Stimulated activated CD8-positive, alpha-beta memory T cell treated with anti-CD3 and anti-CD28 coated beads, Interleukin-12 subunit alpha, Interleukin-12 subunit beta, amount 100 ng/mL, for 1 hour (primary cell): Measurements from ENCODE around the gene PPP1R13B.
"Not testable (repeated sequence)": the region's sequence is repeated elsewhere in the genome, so short reads cannot be mapped to it uniquely, and the experiment has no call there.

Experiments used
- DNase-seq: peaks from one replicate; pipeline ENCODE4 v3.0.0-alpha.2; 2020; ENCODE audit warnings: low read depth

PPP1R13B gene

DNA sequence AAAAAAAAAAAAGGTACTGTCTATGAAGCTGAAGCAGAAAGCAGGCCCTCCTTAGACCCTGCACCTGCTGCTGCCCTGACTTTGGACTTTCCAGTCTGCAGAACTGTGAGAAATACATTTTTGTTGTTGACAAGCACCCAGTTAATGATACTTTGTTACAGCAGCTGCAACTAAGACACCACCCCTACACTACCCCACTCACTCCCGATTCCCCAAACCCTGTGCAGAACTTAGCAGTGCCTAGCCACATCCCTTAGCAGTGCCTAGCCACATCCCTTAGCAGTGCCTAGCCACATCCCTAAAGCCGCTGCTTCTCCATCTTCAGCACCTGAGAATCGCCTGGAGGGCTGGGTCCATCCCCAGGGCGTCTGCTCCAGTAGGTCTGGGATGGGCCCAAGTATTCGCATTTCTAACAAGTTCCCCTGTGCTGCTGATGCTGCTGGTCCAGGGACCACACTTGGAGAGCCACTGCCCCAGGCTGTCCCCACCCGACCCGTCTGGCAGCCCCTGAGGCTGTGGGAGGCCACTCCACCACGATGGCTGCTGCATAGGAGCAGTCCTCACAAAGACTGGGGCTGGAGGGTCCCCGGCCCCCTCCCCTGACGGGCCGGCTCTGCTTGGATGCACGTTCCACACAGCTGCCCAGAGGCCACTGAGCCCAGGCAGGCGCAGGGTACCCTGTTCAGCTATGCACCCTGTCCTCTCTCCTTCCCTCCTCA is 10.8 kb upstream of the PPP1R13B start:
- no peak for DNase-seq

DNA sequence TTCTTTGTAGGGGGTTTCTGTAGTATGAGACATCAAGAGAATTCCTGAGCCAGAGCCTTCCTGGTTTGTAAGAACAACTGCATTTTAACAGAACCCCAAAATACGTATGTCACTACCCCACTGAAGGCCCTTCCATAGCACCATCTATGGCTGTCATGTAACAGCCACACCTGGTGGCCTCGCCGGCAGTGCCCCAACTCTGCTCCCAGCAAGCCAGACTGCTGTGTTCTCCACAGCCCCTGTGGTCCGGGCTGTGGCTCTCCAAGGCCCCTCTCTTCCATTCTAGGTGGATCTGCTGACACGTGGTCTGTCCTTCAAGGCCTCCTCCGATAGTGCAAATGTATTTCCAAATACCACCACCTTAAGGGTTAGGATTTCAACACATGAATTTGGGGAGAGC is 9.9 kb upstream of the PPP1R13B start:
- no peak for DNase-seq

DNA sequence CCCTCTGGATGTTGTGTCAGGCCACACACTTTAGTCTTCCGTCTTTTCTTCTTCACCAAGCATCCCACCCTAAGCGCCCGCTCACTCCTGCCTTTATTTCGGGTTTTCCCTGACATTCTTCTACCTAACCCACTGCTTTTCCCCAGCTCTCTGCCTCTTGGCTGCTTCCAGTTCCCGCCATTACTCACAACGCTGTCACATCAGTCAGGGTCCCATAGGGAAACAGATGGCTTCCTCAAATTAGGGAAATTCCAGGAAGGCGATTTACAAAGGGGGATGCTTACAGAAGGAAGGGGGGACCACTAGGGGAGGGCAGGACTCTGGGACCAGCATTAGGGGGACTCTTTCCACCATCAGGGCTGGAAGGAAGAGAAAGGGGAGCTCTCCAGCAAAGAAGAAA is 9.2 kb upstream of the PPP1R13B start:
- DNase-seq, result no peak

DNA sequence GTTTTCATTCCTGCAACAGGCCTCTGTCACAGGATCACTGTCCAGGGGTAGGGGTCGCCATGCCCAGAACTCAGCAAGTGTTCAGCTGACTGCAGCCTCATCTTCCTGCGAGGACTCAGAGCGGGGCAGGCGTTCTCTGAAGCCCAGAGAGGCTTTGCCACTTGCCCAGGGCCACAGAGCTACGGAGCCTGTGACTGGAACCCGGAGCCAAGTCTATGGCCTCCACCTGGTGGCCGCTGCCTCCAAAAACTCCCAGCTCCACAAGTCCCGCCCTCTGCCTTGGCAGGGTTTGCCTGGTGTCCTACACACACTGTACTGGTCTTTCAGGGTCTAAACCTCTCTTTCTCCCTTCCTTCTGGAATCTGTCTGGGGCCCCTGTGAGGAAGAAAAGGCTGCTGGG is 8.7 kb upstream of the PPP1R13B start:
- DNase-seq, result no peak

DNA sequence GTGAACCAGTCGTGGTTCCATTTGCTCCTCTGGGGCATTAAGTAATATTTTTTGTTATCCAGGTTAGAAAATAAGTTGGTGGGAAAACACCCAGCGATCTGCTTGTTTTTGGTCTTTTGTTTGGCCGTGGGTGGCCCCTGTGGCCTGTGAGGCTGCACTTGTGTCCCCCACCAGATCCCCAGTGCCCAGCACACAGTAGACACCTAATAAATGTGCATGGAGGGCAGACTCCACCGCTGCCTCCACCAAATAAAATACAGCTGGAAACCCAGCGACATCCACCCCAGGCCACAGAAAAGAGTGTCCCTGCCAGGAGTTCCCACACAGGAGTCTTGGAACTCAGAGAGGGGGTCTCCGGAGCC is 8.3 kb upstream of the PPP1R13B start:
- no peak for DNase-seq

DNA sequence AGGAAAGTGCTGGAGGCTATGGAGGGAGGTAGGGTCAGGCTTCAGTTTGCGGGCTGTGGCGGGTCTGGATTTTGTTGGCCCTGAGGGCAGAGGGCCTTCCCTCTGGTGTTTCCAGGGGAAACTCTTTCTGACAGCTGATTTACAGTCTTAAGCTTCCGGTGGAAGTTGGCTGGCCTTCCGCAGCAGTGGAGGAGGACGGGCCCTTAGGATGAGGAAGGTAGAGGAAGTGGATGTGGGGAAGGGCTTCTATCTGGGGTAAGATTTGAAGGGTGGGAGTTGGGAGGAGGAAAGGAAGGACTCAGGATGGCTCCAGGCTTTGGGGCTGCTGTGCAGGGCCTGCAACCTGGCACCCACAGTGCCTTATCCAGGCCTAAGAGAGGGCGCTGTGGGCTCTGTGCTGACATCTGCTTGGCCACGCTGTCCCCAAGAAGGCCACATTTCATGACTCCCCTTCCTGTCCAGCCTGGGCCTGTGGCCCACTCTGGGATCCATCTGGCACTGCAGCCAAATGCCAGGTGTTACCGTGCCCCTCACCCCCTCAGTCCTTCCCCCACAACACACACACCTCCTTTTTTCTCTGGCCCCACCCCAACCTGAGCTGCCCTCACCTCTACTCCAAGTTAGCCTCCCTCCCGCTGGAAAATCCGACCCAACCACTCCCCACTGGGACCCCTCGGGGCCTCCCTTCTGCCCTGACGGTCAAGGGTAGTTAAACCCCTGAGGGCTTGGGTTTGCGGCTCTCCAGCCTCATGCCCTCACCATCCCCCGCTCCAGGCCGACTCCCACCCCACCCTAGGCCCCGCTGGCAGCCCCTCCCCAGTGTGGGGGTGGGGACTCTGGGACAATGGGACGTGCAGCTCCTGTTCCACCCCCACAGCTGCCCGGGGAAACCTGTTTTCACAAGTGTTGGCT is 7.7 kb upstream of the PPP1R13B start:
- no peak for DNase-seq

DNA sequence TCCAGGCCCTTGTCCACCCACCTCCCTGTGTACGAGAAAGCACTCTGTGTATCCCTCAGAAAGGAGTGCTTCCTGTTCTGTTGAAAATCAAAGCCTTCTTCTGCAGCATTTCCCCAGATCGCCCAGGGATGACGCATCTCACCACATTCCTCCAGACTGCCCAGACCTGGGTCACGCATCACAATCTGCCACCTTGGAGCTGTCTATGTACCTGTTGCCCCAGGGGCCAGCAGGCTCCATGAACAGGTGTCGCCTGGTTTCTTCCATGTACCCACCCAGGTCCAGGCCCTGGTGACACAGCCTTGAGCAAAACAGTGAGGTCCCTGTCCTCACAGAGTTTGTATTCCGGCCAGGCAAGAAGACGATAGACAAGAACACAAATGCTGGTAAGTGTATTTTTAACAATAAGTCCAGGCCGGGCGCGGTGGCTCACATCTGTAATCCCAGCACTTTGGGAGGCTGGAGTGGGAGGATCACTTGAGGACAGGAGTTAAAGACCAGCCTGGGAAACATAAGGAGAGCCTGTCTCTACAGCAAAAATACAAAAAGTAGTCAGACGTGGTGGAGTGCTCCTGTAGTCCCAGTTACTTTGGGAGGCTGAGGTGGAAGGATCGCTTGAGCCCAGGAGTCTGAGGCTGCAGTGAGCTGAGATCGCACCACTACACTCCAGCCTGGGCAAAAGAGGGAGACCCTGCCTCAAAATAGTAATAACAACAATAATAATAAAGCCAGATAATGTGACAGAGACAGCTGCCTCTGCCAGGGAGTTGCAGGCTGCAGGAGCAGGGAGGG is 6.8 kb upstream of the PPP1R13B start:
- no peak for DNase-seq

DNA sequence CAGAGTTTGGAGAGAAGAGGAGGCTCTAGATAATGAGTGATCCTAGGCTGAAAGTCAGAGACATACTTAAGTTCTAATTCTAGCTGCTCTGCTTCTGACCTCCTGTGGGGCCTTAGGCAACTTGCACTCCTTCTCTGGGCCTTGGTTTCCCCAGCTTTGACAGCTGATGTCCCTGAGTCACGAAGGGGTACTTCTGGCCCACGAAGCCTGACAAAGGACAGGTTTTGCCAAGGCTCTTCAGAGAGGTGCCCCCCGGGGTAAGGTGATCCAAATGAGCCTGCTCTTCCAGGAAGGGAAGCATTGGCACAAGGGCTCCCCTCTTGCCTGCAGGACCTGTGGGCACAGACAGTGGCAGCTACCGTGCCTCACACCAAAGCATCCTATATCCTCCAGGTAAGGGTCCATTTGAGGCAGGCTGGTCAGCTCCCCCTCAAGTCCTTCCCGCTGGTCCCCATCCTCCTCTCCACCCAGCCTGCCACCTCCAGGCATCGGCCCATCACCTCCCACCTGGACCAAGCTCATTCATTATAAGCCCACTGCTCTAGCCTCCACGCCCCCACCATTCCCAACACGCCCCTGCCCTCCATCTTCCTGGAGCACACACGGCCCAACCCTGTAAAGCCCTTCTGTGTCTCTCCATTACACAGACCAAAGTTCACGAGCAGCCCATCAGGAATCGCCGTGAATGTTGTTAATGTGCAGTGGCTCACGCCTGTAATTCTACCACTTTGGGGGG is 1.9 kb upstream of the PPP1R13B start:
- DNase-seq, result no peak

DNA sequence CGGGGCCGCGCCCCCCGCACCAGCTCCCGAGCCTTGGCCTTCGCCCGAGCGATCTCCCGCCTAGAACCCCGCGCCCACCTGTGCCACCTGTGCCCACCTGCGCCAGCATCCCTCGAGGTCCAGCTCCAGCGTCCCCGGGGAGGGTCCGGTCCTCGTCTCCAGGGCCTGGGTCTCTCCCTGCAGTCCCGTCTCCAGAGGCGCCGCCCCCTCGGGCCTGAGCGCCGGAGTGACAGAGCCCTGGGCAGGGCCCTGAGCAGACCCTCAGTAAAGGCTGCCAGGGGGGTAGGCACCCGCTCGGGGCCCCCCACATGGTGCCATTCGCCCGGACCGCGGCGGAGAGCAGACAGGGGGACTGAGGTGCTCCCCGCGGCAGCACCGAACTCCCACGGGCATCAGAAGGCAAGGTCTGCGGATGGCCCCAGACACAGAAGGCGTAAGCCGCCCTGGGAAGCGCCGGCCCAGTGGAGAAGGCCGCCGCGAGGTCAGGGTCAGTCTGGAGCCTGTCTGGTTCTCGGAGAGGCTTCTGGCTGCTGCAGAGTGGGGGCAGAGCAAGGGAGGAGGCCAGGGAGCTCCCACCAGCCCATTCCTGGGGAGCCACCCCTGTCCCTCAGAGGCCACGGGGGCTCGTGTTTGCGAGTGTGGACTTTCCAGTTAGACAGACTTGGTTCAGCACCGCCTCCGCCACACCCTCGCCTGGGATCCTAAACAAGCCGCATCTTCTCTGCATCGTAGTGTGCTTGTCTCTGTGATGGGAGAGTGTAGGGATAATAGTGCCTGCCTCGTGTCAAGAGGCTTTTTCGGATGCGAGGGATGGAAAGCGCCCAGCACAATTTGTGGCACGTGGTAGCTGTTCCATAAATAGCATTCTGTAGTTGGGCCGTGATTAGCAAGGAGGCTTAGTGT is 1.1 kb upstream of the PPP1R13B start:
- DNase-seq, result no peak

DNA sequence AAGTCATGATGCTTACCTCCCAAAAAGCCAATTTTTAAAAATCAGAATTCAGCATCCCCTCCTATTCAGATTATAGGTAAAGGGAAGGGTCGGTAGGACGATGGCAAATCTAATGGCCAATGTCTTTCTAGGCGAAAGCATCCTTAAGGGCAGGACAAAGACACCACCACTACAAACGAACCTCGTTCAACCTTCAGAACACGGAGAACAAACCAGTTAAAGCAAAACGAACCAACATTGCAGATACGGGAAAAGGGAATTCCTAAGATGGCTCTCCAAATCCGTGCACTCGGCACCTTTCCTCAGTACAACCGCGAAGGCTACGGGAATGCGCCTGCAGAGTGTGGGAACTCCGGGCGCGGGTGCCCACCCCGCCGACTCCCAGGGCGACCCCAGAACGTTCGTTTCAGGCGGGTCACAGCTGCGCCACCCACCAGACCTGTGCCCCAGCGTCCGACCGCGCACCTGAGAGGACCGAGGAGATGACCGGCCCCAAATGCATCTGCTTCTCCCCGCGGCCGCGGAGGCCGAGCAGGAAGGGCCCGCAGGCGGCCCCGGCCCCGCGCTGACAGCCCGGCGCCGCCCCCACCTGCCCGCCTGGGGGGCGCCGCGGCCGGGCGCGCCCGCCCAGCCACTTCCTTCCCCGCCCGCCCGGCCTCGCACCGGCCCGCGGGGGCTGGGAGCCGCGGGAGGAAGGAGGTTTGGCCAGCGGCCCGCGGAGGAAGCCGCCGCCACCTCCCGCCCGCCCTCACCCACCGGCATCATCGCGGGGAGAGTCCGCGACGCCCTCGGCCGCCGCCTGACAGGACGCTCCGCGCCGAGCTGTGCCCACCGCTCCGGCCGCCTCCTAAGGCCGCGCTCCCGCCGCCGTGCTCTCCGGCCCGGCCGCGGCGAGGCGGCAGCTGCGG is 578 bp downstream of the PPP1R13B start:
- no peak for DNase-seq

DNA sequence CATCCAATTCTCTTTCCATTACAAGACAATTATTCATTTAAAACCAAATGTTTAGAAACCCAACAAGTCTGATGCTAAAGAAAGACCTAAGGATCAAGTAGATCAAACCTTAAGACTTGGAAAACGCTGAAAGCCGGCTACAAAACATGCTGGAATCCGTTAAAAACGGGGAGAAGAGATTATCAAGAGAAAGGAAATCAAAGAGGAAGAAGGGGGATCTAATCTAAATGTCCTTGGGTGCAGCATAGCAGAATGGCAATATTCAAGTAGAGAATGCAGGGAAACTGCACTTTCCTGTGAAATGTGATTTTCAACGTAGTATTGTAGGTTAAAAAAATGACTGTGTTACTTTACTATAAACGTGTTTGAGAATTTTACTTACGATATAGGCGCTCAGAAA is 1.3 kb downstream of the PPP1R13B start:
- DNase-seq, result no peak

DNA sequence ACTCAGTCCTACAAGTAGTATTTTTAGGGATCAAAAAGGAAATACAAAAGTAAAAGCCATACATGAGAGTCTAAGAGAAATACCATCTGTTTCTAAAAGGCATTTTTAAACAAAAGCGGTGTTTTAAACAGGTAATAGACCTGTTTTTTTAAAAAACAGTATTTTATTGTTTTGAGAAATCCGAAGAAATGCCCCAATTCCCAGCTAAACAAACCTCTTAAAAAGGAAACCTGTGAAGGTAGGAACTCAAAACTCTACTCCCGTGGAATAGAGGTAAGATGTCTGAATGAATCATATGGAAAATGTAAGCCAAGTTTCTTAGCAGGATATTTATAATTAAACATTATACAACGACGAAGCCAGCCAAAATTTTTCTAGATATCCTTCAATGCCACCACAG is 2.0 kb downstream of the PPP1R13B start:
- DNase-seq, result no peak

DNA sequence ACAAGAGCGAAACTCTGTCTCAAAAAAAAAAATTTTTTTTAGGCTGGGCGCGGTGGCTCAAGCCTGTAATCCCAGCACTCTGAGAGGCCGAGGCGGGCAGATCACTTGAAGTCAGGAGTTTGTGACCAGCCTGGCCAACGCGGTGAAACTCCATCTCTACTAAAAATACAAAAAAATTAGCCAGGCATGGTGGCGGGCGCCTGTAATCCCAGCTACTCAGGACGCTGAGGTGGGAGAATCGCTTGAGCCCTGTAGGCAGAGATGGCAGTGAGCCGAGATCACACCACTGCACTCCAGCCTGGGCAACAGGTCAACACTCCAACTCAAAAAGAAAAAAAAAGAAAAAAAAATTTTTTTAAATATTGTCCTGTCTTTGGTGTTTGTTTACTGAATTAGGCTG is 6.1 kb downstream of the PPP1R13B start:
- DNase-seq, result not testable (repeated sequence)

DNA sequence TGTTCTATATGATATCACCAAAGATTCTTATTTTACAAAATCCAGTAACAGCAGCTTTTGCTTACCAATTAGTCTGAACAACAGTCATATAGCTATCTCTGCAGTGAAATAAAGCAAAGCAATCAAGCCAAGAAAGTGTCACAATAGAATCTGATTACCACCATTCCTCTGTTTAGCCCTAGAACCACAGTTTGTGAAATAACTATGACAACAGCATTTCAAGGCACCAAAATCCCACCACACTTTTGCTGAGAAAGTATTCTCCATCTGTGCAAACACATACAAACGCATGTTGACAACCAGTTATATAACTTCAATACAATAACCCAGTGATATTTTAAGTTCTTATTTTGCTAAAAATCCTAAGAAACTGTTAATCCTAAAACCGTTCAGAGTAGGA is 7.4 kb downstream of the PPP1R13B start:
- DNase-seq, result no peak

DNA sequence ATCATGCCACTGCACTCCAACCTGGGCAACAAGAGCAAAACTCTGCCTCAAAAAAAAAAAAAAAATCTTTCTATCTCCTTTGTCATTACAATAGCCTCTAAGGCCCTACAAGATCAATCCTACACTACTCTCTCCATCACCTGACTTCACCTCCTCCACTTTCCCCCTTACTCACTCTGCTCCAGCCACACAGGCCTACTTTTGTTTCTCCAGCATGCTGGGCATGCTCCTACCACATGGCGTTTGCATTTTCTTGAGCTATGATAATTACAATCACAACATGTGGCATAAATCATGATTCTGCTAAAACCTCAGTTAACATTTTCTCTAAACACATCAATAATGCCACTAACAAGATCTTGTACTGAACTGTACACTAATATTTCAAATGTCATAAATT is 7.8 kb downstream of the PPP1R13B start:
- DNase-seq, result no peak

DNA sequence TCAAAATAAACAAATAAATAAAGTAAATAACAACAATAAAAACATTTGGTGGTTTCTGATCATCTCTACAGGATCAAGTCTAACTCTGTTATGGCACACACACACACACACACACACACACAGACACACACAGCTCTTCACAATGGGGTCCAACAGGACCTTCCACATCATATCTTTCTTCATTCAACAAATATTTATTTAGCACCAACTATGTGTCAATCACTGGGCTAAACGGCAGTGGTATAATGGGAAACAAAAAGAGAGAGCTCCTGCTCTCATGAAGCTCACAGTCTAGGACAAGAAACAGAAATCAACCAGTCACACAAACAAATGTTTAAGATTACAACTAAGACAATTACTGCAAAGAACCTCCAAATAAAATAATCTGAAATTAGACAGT is 9.3 kb downstream of the PPP1R13B start:
- no peak for DNase-seq

DNA sequence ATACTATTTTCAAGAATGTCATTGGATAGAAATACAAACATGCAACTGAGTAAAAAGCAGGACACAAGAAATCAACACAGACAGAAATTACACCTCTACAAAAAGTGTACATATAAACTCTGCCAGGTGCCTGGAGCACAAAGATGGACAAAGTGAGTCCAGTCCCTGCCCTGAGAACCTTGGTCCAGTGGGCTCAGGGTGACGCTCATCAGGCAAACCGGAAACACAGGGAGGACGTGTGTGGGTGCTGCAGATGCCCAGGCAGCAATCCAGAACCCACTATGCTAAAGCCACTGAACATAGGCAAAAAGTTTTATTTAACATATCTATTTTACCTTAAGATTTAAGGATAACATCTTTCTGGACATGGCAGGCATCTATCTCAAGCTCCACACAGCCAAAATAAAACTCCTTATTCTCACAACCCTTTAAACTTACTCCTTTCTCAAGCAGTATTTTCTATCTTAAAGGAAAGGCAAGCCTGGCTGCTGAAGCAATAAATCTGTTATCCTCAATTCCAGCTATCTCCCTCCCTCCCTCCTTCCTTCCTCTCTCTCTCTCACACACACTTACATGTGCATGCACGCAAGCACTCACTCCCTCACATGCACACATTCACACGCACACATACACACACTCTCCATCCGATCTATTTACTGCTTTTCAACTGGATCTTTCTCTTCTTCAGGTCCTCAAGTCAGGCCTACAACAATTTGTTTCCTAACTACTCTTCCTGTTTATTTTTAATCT is 10.2 kb downstream of the PPP1R13B start:
- DNase-seq, result no peak

DNA sequence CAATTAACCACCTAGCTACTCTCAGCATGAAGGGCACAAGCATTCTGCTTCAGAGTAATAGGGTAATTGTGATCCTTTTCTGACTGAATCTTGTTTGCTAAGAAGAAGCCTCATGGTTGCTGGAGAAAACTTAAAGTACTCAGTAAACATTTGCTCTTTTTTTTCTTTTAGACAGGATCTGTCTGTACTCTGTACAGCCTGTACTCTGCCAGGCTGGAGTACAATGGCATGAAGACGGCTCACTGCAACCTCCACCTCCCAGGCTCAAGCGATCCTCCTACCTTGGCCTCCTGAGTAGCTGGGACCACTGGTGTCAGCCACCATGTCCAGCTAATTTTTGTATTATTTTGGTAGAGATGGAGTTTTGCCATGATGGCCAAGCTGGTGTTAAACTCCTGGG is 12.4 kb downstream of the PPP1R13B start:
- no peak for DNase-seq

DNA sequence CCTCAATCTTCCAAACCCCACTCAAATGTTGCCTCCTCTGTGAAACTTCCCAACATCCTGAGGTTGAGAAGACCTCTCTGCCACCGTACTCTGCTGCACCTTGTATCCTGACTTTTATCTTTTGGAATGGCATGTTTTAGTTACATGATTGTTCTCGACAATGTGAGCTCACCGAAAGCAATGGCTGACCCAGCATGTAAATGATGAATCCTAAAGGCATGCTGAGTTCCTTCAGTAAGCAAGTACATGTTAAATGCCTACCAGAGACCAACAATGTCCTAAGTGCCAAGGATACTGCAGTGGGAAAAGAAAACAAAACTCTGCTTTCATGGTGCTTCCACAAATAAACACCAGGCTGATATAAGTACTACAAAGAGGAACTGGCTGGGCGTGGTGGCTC is 13.7 kb downstream of the PPP1R13B start:
- DNase-seq, result no peak
